ENCODE results near the gene ZC3H12A. TPM values are rescaled to one million over a fixed set of nuclear protein-coding genes. Genes with fewer than 3 reads are reported as not detected.

Gene ZC3H12A
- total and polyA plus RNA-seq, 8 donors: 8.4 to 89.3 (median 29.0) TPM

DNA sequence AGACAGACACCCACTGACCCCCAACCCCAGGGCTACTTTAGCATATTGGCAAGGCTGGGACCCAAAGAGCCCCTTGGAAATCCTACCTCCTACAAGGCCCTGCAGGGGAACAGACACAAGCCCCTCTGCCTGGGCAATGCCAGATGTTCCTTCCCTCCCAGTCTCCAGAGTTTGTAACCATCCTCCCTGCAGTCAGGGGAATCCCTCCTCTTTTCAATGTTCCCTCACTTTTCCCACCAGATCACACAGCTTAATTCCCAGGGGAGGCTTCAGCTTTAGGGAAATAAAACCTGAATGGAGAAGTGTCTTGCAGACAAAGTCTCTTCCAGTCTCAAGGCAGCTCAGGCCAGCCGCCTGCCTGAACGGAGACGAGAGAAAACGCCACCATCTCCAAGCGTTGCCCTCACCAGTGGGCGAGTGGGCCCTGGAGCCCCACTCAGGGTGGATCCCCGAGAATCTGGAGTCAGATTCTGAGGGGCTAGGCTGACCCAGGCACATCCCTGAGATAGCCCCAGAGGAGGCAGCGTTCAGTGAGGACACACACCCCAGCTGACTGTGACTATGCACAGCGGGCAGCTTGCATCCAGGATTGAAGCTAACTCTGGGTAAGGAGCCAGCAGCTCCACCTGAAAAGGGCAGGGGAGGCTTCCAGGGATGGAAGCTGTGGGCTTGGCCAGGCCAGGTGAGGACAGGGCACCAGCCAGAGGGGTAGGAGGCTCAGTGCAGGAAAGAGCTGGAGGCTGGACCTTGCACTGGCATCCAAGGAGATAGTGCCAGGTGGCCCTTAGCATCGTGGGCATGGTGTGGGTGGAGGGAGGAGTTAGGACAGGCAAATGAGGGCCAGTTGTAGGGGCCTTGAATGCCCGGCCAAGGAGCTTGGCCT lies 44.0 kb upstream of the ZC3H12A start:
- 29 to 70% (median 68%) methylated on average over 2 to 11 of the region's 11 CpGs for WGBS, 5 donors
- no peaks in the 10 kb centered on the region for H3K9me3 ChIP-seq
- intact Hi-C loops (cut with DNase I; ENCODE audit: low total_unique reads): loop anchor here (10.0 kb wide), 1 partner anchor 856 kb away; no protein-coding TSS in a partner anchor
- peaks cover 5 to 77% (median 7%) of the 10 kb centered on the region in 3 donors for H3K27me3 ChIP-seq
- no peak for TF ChIP-seq POLR2AphosphoS5 (IDR thresholded peaks at IDR 0.05)
- TF ChIP-seq EP300 (IDR thresholded peaks at IDR 0.05): no peak
- TF ChIP-seq, protein P1, sequence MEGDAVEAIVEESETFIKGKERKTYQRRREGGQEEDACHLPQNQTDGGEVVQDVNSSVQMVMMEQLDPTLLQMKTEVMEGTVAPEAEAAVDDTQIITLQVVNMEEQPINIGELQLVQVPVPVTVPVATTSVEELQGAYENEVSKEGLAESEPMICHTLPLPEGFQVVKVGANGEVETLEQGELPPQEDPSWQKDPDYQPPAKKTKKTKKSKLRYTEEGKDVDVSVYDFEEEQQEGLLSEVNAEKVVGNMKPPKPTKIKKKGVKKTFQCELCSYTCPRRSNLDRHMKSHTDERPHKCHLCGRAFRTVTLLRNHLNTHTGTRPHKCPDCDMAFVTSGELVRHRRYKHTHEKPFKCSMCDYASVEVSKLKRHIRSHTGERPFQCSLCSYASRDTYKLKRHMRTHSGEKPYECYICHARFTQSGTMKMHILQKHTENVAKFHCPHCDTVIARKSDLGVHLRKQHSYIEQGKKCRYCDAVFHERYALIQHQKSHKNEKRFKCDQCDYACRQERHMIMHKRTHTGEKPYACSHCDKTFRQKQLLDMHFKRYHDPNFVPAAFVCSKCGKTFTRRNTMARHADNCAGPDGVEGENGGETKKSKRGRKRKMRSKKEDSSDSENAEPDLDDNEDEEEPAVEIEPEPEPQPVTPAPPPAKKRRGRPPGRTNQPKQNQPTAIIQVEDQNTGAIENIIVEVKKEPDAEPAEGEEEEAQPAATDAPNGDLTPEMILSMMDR (IDR thresholded peaks at IDR 0.05): no peak
- no peak for TF ChIP-seq POLR2A (IDR thresholded peaks at IDR 0.05)
- no peaks in the 10 kb centered on the region for H3K36me3 ChIP-seq
- no peak overlapping the region for H3K4me3 ChIP-seq
- no peak for DNase-seq
- H3K4me1 ChIP-seq: no peaks in the 10 kb centered on the region
- no peak overlapping the region for H3K27ac ChIP-seq

DNA sequence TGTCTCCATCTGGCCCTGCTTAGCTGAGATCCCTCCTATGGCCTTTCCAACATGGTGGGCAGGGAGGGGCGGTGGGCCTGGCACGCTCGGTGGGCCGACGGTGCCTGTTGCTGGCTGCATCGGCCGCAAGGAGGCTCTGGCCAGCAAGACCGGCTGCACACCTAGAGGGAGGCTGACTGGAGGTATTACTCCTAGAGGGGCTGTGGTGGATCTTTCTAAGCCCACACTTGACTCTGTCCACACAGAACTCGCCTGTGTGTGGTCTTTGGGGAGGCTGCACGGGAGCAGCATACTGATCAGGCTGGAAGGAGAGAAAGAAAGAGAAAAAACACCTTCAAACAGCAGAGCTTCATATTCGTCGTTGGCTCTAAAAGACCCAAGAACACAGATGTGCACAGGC lies 41.7 kb upstream of the ZC3H12A start:
- no peaks in the 10 kb centered on the region for H3K9me3 ChIP-seq
- no peak overlapping the region for H3K4me3 ChIP-seq
- no peaks in the 10 kb centered on the region for H3K36me3 ChIP-seq
- H3K27me3 ChIP-seq: peaks cover 5 to 78% (median 7%) of the 10 kb centered on the region in 3 donors
- intact Hi-C loops (cut with DNase I; ENCODE audit: low total_unique reads): loop anchor here (10.0 kb wide), 1 partner anchor 858 kb away; no protein-coding TSS in a partner anchor
- 53 to 69% (median 68%) methylated on average over 12 of the region's 12 CpGs for WGBS, 5 donors
- no peak overlapping the region for H3K27ac ChIP-seq
- TF ChIP-seq POLR2AphosphoS5 (IDR thresholded peaks at IDR 0.05): no peak
- TF ChIP-seq EP300 (IDR thresholded peaks at IDR 0.05): no peak
- DNase-seq: no peak
- no peaks in the 10 kb centered on the region for H3K4me1 ChIP-seq

DNA sequence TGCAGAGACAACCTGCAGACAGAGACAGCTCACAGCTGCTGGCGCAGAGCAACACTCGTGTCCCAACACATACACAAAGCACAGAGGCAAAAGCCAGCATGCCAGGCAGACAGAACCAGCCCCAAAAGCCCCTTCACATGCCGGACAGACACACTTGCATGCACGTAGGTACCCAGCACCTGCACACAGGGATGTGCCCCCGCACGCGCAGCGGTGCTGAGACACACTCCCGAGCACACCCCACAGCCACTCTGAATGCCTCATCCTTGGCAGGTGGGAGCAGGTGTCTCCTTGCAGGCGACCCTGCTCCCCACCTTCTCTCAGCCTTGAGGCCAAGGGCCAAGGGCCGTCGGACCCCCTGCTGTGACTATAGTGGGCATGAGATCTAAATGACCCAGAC lies 41.2 kb upstream of the ZC3H12A start:
- Histone ChIP-seq H3K27me3 (peaks cover 5 to 82% (median 9%) of the 10 kb centered on the region in 3 donors), H3K4me3 (no peak overlapping the region), H3K4me1 (no peaks in the 10 kb centered on the region), H3K36me3 (no peaks in the 10 kb centered on the region), H3K27ac (no peak overlapping the region), H3K9me3 (no peaks in the 10 kb centered on the region)
- no peak for TF ChIP-seq POLR2AphosphoS5 (IDR thresholded peaks at IDR 0.05)
- TF ChIP-seq EP300 (IDR thresholded peaks at IDR 0.05): no peak
- DNase-seq: no peak
- WGBS, 5 donors: 69 to 80% (median 77%) methylated on average over 9 to 12 of the region's 12 CpGs
- intact Hi-C loops (cut with DNase I; ENCODE audit: low total_unique reads): loop anchor here (10.0 kb wide), 1 partner anchor 858 kb away; no protein-coding TSS in a partner anchor

DNA sequence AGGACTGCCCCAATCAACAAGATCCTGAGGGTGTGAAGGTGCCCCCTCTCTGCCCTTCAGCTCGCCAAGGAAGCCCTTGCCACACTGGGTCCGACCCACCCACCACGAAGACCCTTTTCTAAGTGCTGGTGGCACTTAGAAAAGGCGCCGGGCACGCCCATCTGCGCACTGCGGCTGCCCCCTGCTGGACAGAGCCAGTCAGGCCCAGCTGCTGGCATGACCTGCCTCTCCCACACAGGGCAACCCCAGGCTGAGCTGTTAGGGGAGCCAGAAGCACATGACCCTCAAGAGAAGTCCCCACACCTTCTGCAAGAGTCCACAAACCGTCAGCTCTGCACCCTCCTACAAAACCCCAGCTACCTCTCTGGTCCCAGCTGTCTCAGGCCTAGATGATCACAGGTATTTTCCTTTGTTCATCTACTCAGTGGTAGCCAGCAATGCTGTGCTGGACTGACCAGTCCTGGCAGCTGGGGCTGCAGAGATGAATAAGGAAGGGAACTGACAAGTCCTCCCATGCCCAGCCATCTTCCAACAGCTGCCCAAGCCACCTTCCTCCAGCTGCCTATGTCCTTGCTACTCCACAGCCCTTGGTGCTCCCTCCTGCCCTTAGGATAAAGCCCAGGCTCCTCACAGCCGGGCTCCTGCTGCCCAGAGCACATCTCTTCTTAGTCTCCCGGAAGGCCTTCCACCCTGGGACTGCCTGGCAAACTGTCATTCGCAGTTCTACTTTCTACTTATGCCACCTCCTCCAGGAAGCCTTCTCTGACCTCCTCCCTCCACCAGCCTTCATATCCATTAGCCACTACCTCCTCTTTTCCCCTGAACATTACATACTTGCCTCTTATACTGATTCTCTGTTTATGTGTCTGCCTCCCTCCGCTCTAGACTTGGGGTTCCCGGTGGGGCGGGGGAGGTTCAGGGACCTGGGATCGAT lies 39.8 kb upstream of the ZC3H12A start:
- Histone ChIP-seq H3K4me1 (no peaks in the 10 kb centered on the region), H3K27me3 (peaks cover 7 to 84% (median 13%) of the 10 kb centered on the region in 3 donors), H3K4me3 (no peak overlapping the region), H3K36me3 (no peaks in the 10 kb centered on the region), H3K27ac (no peak overlapping the region), H3K9me3 (no peaks in the 10 kb centered on the region)
- peak; percentile 70 to 83 for DNase-seq
- 28 to 68% (median 31%) methylated on average over 7 to 16 of the region's 16 CpGs for WGBS, 5 donors
- TF ChIP-seq POLR2A (IDR thresholded peaks at IDR 0.05): no peak
- TF ChIP-seq, protein P1 (IDR thresholded peaks at IDR 0.05): peak in 5 of 7 experiments; percentile 67 to 85 (median 79)
- intact Hi-C loops (cut with DNase I; ENCODE audit: low total_unique reads): loop anchor here (10.0 kb wide), 1 partner anchor 860 kb away; no protein-coding TSS in a partner anchor

DNA sequence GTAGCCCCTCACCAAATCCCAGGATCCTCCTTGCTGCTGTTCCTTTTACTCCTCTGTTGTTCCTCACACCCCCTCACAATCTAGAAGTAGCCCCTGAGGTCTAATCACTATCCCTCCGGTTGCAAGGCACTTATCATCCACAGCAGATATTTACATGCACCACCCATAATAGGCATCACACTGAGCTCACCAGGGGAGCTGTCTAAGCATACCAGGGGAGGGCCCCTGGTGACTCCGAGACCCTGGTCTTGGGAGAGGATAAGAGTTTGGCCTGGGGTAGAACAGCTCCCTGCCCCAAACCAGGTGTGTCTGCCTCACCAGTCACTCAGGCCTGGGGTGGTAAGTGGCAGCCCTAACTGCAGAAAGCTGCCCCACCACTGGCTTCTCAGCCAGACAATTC lies 37.3 kb upstream of the ZC3H12A start:
- no peaks in the 10 kb centered on the region for H3K4me1 ChIP-seq
- H3K27me3 ChIP-seq: peaks cover 2 to 84% (median 6%) of the 10 kb centered on the region in 3 donors
- H3K4me3 ChIP-seq: no peak overlapping the region
- intact Hi-C loops (cut with DNase I; ENCODE audit: low total_unique reads): loop anchor here (10.0 kb wide), 1 partner anchor 862 kb away; no protein-coding TSS in a partner anchor
- no peak for DNase-seq
- H3K9me3 ChIP-seq: no peaks in the 10 kb centered on the region
- H3K36me3 ChIP-seq: no peaks in the 10 kb centered on the region
- 21 to 47% (median 38%) methylated on average over 2 of the region's 2 CpGs for WGBS, 5 donors
- TF ChIP-seq POLR2AphosphoS5 (IDR thresholded peaks at IDR 0.05) (no peak), EP300 (IDR thresholded peaks at IDR 0.05) (no peak), POLR2A (IDR thresholded peaks at IDR 0.05) (no peak)
- TF ChIP-seq, protein P1 (IDR thresholded peaks at IDR 0.05): no peak
- no peak overlapping the region for H3K27ac ChIP-seq
